Adrenal gland (tissue), 12 donors: ENCODE measurements around the gene MAST2. TPM values are rescaled to one million over a fixed set of nuclear protein-coding genes. Genes with fewer than 3 reads are reported as not detected.

Experiments
- DNase-seq, 7 donors: peaks; one replicate each; pipeline ENCODE4 v3.0.0-alpha.2; 2019 to 2020
- H3K27ac ChIP-seq, 5 donors: fragments of 200-600 bp; sonication (generic) in 4 of 5; 1 replicate in 3 of 5; 2 replicates in 2 of 5; pipeline versions ENCODE4 v1.5.1 to v1.8.0; 2016 to 2020; ENCODE audit warnings: mild to moderate bottlenecking in 1 of 5
- H3K27me3 ChIP-seq: fragments of 200-600 bp; 2 replicates; pipeline ENCODE4 v1.8.0; 2021
- H3K36me3 ChIP-seq, 2 donors: fragments of 200-600 bp; replicated peaks in 1 of 2; 1 replicate in 1 of 2; 2 replicates in 1 of 2; pipeline versions ENCODE4 v1.5.1 to v1.8.0; 2018 to 2022
- H3K4me1 ChIP-seq, 2 donors: fragments of 200-600 bp; replicated peaks in 1 of 2; 1 replicate in 1 of 2; 2 replicates in 1 of 2; pipeline versions ENCODE4 v1.5.1 to v1.8.0; 2018 to 2021
- H3K4me3 ChIP-seq, 4 donors: fragments of 200-600 bp; sonication (generic) in 3 of 4; one replicate each; pipeline ENCODE4 v1.5.1; 2016 to 2018
- H3K9me3 ChIP-seq, 3 donors: fragments of 200-600 bp; sonication (generic) in 1 of 3; replicated peaks in 1 of 3; 1 replicate in 2 of 3; 2 replicates in 1 of 3; pipeline versions ENCODE4 v1.5.1 to v1.8.0; 2016 to 2021
- POLR2A ChIP-seq, 2 donors: fragments of 450-650 bp; IDR thresholded peaks; one replicate each; pipeline ENCODE4 v1.6.1; 2017; ENCODE audit warnings: antibody characterized with exemption in 2 of 2, mild to moderate bottlenecking in 2 of 2, moderate library complexity in 1 of 2
- WGBS, 4 donors: extraction: QIAGEN DNeasy Blood & Tissue Kit in 2 of 4; methylation state at CpG; one replicate each; pipeline versions ENCODE4 v1.1.5 to v1.1.7; 2013 to 2017; 5-methylcytosine and 5-hydroxymethylcytosine counted together
- intact Hi-C, 2 donors: fragments of 100-400 bp; cut with DNase I; formaldehyde crosslinking; loops; one replicate each; pipeline versions ENCODE4 v1.14.1 to v1.15.0; 2022 to 2023
- polyA plus RNA-seq, 3 donors: library from polyadenylated mRNA; stranded (reverse); fragments of 200-250 nt in 2 of 3; fragments of 350-450 nt in 1 of 3; fragmentation: Illumina TruSeq in 1 of 3; extraction: RNeasy Lipid Tissue Mini Kit (QIAGEN cat#74804) in 1 of 3; gene quantifications; one replicate each; pipeline ENCODE4 v1.2.3, GENCODE V29; 2013 to 2014
- total RNA-seq, 9 donors: library from RNA; depleted of rRNA in 4 of 9; stranded (reverse); fragments of >200 nt in 4 of 9; fragments of 120-200 nt in 1 of 9; fragmentation: NEBNext Ultra II Directional in 1 of 9; extraction: Animal tissue kit (Norgen Biotek cat#: 25700) in 1 of 9; gene quantifications; one replicate each; pipeline versions ENCODE4 v1.1.0 to v1.2.4, GENCODE V29; 2013 to 2023
- TF ChIP-seq, protein P1 (sequence below), 6 experiments: fragments of 450-650 bp in 4 of 6; fragments of 200-600 bp in 2 of 6; sonication (generic) in 1 of 6; IDR thresholded peaks; 1 replicate in 5 of 6; 2 replicates in 1 of 6; pipeline versions ENCODE4 v1.5.1 to v1.8.0; 2016 to 2021; ENCODE audit warnings: antibody characterized with exemption in 6 of 6, mild to moderate bottlenecking in 2 of 6, moderate library complexity in 1 of 6
- donor health status: healthy with polysubstance abuse.
- donor health status: Bipolar disorder and iron deficiency.
- donor health status: DM: yes; HTN: yes; CAD: no.
- donor health status: DM: no; HTN: no; CAD: no.
- donor health status: DM: no; HTN: no; CAD: no.
- donor health status: DM: yes; HTN: yes; CAD: no.

MAST2 gene
- total and polyA plus RNA-seq, 12 donors: 18.1 to 38.5 (median 23.5) TPM

DNA sequence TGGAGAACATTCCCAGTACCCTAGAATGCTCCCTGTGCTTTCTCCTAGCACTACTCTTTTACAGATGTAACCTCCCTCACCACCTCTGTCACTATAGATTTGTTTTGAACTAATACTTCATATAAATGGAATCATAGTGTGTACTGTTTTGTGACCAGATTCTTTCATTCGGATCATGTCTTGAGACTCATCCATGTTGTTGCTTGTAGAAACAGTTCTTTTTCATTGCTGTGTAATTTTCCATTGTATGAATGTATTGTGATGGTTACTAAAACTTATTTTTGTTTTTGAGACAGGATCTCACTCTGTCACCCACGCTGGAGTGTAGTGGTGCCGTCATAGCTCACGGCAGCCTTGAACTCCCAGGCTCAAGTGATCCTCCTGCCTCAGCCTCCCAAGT is 2.7 kb downstream of the MAST2 start:
- intact Hi-C loops: no loop called here
- Histone ChIP-seq H3K27me3 (no peaks in the 10 kb centered on the region), H3K4me1 (peaks cover 16 to 25% of the 10 kb centered on the region in 2 donors), H3K9me3 (no peaks in the 10 kb centered on the region), H3K4me3 (no peak overlapping the region), H3K27ac (no peak overlapping the region), H3K36me3 (no peaks in the 10 kb centered on the region)
- 93 to 100% (median 97%) methylated on average over 4 of the region's 4 CpGs for whole genome bisulfite sequencing, 4 donors
- TF ChIP-seq, protein P1, sequence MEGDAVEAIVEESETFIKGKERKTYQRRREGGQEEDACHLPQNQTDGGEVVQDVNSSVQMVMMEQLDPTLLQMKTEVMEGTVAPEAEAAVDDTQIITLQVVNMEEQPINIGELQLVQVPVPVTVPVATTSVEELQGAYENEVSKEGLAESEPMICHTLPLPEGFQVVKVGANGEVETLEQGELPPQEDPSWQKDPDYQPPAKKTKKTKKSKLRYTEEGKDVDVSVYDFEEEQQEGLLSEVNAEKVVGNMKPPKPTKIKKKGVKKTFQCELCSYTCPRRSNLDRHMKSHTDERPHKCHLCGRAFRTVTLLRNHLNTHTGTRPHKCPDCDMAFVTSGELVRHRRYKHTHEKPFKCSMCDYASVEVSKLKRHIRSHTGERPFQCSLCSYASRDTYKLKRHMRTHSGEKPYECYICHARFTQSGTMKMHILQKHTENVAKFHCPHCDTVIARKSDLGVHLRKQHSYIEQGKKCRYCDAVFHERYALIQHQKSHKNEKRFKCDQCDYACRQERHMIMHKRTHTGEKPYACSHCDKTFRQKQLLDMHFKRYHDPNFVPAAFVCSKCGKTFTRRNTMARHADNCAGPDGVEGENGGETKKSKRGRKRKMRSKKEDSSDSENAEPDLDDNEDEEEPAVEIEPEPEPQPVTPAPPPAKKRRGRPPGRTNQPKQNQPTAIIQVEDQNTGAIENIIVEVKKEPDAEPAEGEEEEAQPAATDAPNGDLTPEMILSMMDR (IDR thresholded peaks at IDR 0.05): no peak
- TF ChIP-seq POLR2A (IDR thresholded peaks at IDR 0.05): no peak
- no peak for DNase-seq

DNA sequence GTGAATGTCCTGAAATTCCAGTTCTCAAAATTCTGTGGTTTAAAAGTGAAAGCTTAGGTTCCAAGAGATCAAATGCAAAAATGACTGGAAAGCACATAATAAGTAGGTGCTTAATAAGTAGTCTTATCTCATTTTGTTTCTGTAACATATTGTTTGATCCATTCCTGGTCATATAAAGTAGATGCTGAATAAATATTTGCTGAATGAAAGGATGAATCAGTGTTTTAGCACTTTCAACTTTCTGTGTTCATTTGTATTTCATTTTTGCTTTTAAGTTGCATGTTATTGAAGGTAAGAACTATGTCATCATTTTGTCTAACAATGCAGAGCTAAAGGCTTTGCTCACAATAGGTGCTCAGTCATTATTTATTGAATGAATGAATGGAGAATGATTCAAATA is 6.3 kb downstream of the MAST2 start:
- Histone ChIP-seq H3K9me3 (no peaks in the 10 kb centered on the region), H3K27me3 (no peaks in the 10 kb centered on the region), H3K4me3 (no peak overlapping the region), H3K4me1 (peaks cover 0 to 6% of the 10 kb centered on the region in 2 donors), H3K36me3 (no peaks in the 10 kb centered on the region), H3K27ac (no peak overlapping the region)
- TF ChIP-seq POLR2A (IDR thresholded peaks at IDR 0.05): no peak
- TF ChIP-seq, protein P1 (IDR thresholded peaks at IDR 0.05): no peak
- DNase-seq: no peak
- intact Hi-C loops: no loop called here

DNA sequence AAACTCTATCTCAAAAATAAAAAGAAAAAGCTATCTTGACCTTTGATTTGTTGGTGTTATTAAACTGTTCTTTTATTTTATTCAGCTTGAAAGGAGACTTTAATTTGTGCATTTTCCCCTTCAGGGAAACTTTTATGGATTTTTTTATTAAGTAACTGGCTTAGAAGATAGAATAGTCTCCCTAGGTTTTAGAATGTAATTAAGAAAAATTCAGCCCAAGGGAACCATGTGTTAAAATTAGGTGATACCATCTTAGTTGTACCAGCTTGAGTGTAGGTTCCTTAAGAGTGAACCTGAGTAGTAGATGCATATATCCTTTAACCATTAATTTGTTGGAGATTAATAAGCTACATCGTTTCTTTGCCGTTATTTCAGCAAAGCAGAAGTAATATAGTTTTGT is 11.4 kb downstream of the MAST2 start:
- Histone ChIP-seq H3K4me1 (no peaks in the 10 kb centered on the region), H3K27me3 (no peaks in the 10 kb centered on the region), H3K4me3 (no peak overlapping the region), H3K36me3 (no peaks in the 10 kb centered on the region), H3K27ac (no peak overlapping the region), H3K9me3 (no peaks in the 10 kb centered on the region)
- intact Hi-C loops: no loop called here
- WGBS, 4 donors: 95 to 98% (median 96%) methylated on average over 2 of the region's 2 CpGs
- TF ChIP-seq POLR2A (IDR thresholded peaks at IDR 0.05): no peak
- TF ChIP-seq, protein P1 (IDR thresholded peaks at IDR 0.05): no peak
- DNase-seq: no peak

DNA sequence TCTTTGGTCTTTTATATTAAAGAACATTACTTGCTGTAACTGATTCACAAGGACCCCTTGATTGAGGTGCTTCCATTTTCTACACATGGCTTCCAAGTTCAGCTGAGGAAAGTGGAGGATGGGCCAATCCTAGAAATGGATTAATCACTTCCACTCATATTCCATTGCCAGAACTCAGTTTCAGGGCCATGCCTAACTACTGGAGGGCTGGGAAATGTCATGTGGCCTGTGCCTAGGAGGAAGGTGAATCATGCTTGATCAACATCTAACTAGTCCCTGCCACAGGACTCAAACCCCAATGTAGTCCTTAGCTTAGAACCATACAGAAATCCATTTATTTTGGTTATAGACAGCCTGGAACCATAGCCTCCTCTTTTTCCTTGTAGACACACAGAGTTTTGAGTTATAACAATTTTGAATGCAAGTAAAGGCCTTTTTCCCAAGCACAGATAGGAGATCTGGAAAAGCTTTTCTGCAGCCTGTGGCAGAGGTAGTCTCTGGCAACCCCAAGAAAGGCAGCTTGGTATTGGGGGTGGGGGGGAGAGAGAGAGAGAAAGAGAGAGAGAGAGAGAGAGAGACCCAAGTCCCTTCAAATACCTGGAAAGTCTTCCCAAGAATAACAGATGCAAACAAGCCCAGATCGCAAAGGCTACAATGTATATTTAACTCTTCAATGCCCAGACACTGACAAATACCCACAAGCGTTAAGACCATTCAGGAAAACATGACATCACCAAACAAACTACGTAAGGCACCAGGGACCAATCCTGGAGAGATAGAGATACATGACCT is 12.5 kb downstream of the MAST2 start:
- Histone ChIP-seq H3K27ac (no peak overlapping the region), H3K27me3 (no peaks in the 10 kb centered on the region), H3K9me3 (no peaks in the 10 kb centered on the region), H3K4me1 (no peaks in the 10 kb centered on the region), H3K4me3 (no peak overlapping the region), H3K36me3 (no peaks in the 10 kb centered on the region)
- WGBS, 4 donors: 76 to 90% (median 83%) methylated on average over 3 of the region's 3 CpGs
- TF ChIP-seq, protein P1 (IDR thresholded peaks at IDR 0.05): no peak
- intact Hi-C loops: no loop called here
- DNase-seq: peak in 6 of 7 donors; percentile 34 to 61 (median 52)
